Measurements from ENCODE around the gene RHOC.

The RHOC gene

GRCh38 chr1:112694363-112694929 is 12.5 kb downstream of the RHOC start:
- no peak for DNase-seq (ENCODE audit: low read depth)
- no peak for TF ChIP-seq CTCF (IDR thresholded peaks at IDR 0.05; ENCODE audit: control insufficient read depth, extremely low read depth, insufficient read depth)
- no peak overlapping the region for H3K4me3 ChIP-seq (ENCODE audit: low read depth, low read length)

- no peak overlapping the region for H3K4me3 ChIP-seq (ENCODE audit: low read depth, low read length)
- no peak for TF ChIP-seq CTCF (IDR thresholded peaks at IDR 0.05; ENCODE audit: control insufficient read depth, extremely low read depth, insufficient read depth)
- no peak for DNase-seq (ENCODE audit: low read depth)
These were observed 13.1 kb downstream of the RHOC start for GRCh38 chr1:112693821-112694220.

- TF ChIP-seq CTCF (IDR thresholded peaks at IDR 0.05; ENCODE audit: control insufficient read depth, extremely low read depth, insufficient read depth): no peak
- no peak overlapping the region for H3K4me3 ChIP-seq (ENCODE audit: low read depth, low read length)
- DNase-seq (ENCODE audit: low read depth): no peak
These were observed 14.2 kb downstream of the RHOC start for GRCh38 chr1:112692681-112693080.

- no peak for TF ChIP-seq CTCF (IDR thresholded peaks at IDR 0.05; ENCODE audit: control insufficient read depth, extremely low read depth, insufficient read depth)
- H3K4me3 ChIP-seq (ENCODE audit: low read depth, low read length): no peak overlapping the region
- no peak for DNase-seq (ENCODE audit: low read depth)
These were observed 17.1 kb downstream of the RHOC start for GRCh38 chr1:112689842-112690237.

DNA sequence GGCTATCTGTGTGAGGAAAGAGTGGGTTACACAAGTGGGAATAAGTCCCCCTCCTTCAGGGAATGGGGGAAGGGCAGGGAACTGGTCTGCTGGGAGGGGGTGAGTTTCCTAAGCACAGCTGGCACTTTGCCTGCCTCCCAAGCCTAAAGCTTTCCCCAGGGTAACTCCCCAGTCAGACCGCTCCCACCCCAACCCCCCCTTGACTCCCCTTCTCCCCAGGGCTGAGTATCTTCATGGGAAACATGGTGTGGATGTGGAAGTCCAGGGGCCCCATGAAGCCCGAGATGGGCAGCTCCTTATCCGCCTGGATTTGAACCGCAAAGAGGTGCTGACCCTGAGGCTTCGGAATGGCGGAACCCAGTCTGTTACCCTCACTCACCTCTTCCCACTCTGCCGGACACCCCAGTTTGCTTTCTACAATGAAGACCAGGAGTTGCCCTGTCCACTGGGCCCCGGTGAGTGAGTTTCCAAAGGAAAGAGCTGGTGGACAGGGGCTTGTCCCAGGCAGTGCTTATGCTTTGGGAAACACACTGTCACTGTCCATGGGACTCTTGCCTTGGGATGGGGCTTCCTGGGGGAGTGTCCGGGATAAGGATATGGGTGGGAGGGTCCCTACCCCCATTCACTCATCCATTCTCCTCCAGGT is 17.6 kb downstream of the RHOC start:
- DNase-seq (ENCODE audit: low read depth): no peak
- TF ChIP-seq CTCF (IDR thresholded peaks at IDR 0.05; ENCODE audit: control insufficient read depth, extremely low read depth, insufficient read depth): no peak
- H3K4me3 ChIP-seq (ENCODE audit: low read depth, low read length): no peak overlapping the region

GRCh38 chr1:112688781-112689193 is 18.1 kb downstream of the RHOC start:
- no peak for DNase-seq (ENCODE audit: low read depth)
- H3K4me3 ChIP-seq (ENCODE audit: low read depth, low read length): no peak overlapping the region
- no peak for TF ChIP-seq CTCF (IDR thresholded peaks at IDR 0.05; ENCODE audit: control insufficient read depth, extremely low read depth, insufficient read depth)
